Skeletal muscle tissue (tissue), 4 donors: Measurements from ENCODE around the gene LENG8. TPM values are rescaled to one million over a fixed set of nuclear protein-coding genes. Genes with fewer than 3 reads are reported as not detected.
"Not testable (repeated sequence)": the region's sequence is repeated elsewhere in the genome, so short reads cannot be mapped to it uniquely, and the experiment has no call there.

Experiments used
- H3K27ac ChIP-seq: one replicate; pipeline ENCODE4 v1.7.0; 2013; ENCODE audit warnings: mild to moderate bottlenecking, low read depth, low read length, inconsistent platforms
- H3K27me3 ChIP-seq, 3 donors: one replicate each; pipeline ENCODE4 v1.7.0; 2013; ENCODE audit warnings: low read length in 3 of 3; ENCODE audit not compliant: control insufficient read depth in 3 of 3, insufficient read depth in 3 of 3
- H3K36me3 ChIP-seq, 3 donors: one replicate each; pipeline ENCODE4 v1.7.0; 2013; ENCODE audit warnings: low read length in 3 of 3; ENCODE audit not compliant: control insufficient read depth in 3 of 3, insufficient read depth in 3 of 3
- H3K4me1 ChIP-seq, 3 donors: one replicate each; pipeline ENCODE4 v1.7.0; 2013; ENCODE audit warnings: low read length in 3 of 3, mild to moderate bottlenecking in 3 of 3; ENCODE audit not compliant: control insufficient read depth in 3 of 3, insufficient read depth in 3 of 3
- H3K4me3 ChIP-seq, 3 donors: one replicate each; pipeline ENCODE4 v1.7.0; 2013; ENCODE audit warnings: low read length in 3 of 3
- H3K9ac ChIP-seq, 3 donors: one replicate each; pipeline ENCODE4 v1.7.0; 2013; ENCODE audit warnings: low read length in 3 of 3, mild to moderate bottlenecking in 3 of 3, moderate library complexity in 2 of 3, low read depth in 1 of 3
- H3K9me3 ChIP-seq, 3 donors: one replicate each; pipeline ENCODE4 v1.7.0; 2013; ENCODE audit warnings: low read length in 3 of 3; ENCODE audit not compliant: control insufficient read depth in 3 of 3
- total RNA-seq: library from RNA; depleted of rRNA; stranded (reverse); fragments of >200 nt; gene quantifications from one replicate; pipeline ENCODE4 v1.2.3, GENCODE V29; 2014
- donor health status: Osteomylitis.

LENG8 gene
- total RNA-seq, 1 donor from 2014 or later, result 15.1 TPM

DNA sequence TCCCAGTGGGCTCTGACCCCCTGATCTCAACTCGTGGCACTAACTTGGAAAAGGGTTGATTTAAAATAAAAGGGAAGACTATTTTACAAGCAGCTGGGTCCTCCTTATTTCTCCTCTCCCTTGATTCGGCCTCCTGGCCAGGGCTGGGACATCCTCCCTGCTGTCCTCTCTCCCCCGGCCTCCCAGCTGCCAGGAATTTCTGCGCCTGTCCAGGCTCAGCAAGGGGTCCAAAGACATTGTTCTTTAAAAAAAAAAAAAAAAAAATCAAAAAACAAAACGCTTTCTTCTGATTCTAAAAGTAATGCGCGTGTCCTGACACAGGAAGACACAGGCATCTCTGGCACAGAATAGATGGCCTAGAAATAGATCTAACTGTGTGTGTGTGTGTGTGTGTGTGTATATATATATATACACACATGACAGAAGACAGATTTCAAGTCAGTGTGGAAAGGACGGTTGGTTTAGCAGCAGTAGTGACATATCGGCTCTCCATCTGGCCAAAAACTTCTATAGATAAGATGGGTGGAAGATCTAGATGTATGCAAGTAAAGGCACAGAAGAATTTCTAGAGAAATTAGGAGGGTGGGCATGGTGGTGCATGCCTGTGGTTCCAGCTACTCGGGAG lies 12.3 kb upstream of the LENG8 start:
- no peak overlapping the region for H3K27ac ChIP-seq
- no peaks in the 10 kb centered on the region for H3K9me3 ChIP-seq
- peaks cover 3 to 12% (median 9%) of the 10 kb centered on the region in 3 donors for H3K27me3 ChIP-seq
- H3K4me3 ChIP-seq, result no peak overlapping the region
- H3K9ac ChIP-seq, result peak overlapping the region in 1 of 3 donors; percentile 50
- H3K4me1 ChIP-seq, result peaks cover 5 to 24% (median 23%) of the 10 kb centered on the region in 3 donors
- H3K36me3 ChIP-seq, result peaks cover 0 to 2% (median 0%) of the 10 kb centered on the region in 3 donors

- no peak overlapping the region for H3K27ac ChIP-seq
- H3K9ac ChIP-seq, result peak overlapping the region in 1 of 3 donors; percentile 40
- H3K9me3 ChIP-seq, result no peaks in the 10 kb centered on the region
- peaks cover 0 to 2% (median 0%) of the 10 kb centered on the region in 3 donors for H3K36me3 ChIP-seq
- H3K4me1 ChIP-seq, result peaks cover 5 to 23% (median 23%) of the 10 kb centered on the region in 3 donors
- peaks cover 0 to 5% (median 0%) of the 10 kb centered on the region in 3 donors for H3K27me3 ChIP-seq
- H3K4me3 ChIP-seq, result no peak overlapping the region
Observed at GRCh38 chr19:54439174-54439851, 9.7 kb upstream of the LENG8 start.

GRCh38 chr19:54440641-54441040 lies 8.4 kb upstream of the LENG8 start:
- no peaks in the 10 kb centered on the region for H3K27me3 ChIP-seq
- H3K4me3 ChIP-seq, result no peak overlapping the region
- peaks cover 2 to 12% (median 11%) of the 10 kb centered on the region in 3 donors for H3K4me1 ChIP-seq
- no peaks in the 10 kb centered on the region for H3K9me3 ChIP-seq
- no peak overlapping the region for H3K27ac ChIP-seq
- H3K9ac ChIP-seq, result no peak overlapping the region
- peaks cover 6 to 7% (median 6%) of the 10 kb centered on the region in 3 donors for H3K36me3 ChIP-seq

DNA sequence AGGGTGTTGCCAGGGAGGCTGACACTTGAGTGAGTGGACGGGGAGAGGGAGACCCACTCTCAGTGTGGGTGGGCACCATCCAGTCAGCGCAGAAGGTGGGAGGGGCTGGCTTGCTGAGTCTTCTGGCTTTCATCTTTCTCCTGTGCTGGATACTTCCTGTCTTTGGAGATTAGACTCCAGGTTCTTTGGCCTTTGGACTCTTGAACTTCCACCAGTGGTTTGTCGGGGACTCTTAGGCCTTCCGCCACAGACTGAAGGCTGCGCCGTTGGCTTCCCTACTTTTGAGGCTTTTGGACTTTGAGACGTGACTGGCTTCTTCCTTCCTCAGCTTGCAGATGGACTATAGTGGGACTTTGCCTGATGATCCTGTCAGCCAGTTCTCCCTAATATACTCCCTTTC lies 4.3 kb upstream of the LENG8 start:
- Histone ChIP-seq H3K27me3 (no peaks in the 10 kb centered on the region), H3K36me3 (peaks cover 6 to 9% (median 8%) of the 10 kb centered on the region in 3 donors), H3K27ac (no peak overlapping the region), H3K9ac (no peak overlapping the region), H3K9me3 (no peaks in the 10 kb centered on the region), H3K4me1 (peaks cover 6 to 15% (median 9%) of the 10 kb centered on the region in 3 donors), H3K4me3 (no peak overlapping the region)

DNA sequence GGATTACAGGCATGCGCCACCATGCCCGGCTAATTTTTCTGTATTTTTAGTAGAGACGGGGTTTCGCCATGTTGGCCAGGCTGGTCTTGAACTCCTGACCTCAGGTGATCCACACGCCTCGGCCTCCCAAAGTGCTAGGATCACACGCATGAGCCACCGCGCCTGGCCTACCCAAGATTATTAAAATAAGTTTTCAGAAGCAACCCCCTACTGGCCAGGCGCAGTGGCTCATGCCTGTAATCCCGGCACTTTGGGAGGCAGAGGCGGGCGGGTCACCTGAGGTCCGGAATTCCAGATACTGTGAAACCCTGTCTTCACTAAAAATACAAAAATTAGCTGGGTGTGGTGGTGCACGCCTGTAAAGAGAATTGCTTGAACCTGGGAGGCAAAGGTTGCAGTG lies 2.6 kb upstream of the LENG8 start:
- H3K4me3 ChIP-seq, H3K27me3 ChIP-seq, H3K9me3 ChIP-seq, H3K27ac ChIP-seq, H3K9ac ChIP-seq: not testable (repeated sequence)
- peaks cover 22 to 31% (median 25%) of the 10 kb centered on the region in 3 donors for H3K4me1 ChIP-seq
- peaks cover 4 to 14% (median 12%) of the 10 kb centered on the region in 3 donors for H3K36me3 ChIP-seq

GRCh38 chr19:54448040-54448773 lies 792 bp upstream of the LENG8 start:
- Histone ChIP-seq H3K36me3 (peaks cover 20 to 33% (median 31%) of the 10 kb centered on the region in 3 donors), H3K9ac (peak overlapping the region; percentile 95 to 99 (median 97)), H3K4me3 (peak overlapping the region; percentile 97 to 98 (median 97)), H3K4me1 (peaks cover 32 to 44% (median 33%) of the 10 kb centered on the region in 3 donors), H3K9me3 (no peaks in the 10 kb centered on the region), H3K27ac (peak overlapping the region; percentile 98), H3K27me3 (no peaks in the 10 kb centered on the region)

DNA sequence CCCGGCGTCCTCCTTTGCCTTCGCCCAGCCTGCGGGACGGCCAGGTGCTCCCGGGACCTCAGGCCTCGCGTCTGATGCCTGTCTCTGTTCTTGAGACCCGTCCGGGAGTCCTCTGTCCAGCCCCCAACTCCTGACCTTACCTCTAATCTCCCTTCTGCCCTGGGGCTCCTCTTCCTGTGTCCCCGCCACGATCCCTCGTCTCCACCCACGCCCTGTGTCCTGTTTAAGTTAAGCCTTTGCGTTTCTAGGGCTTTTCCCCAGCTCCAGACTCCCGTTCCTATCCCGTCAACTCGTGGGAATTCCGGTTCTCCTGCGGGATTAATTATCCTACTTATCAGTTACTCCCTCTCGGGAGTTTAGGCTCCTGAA lies 686 bp downstream of the LENG8 start:
- peaks cover 33 to 46% (median 43%) of the 10 kb centered on the region in 3 donors for H3K36me3 ChIP-seq
- peak overlapping the region; percentile 95 to 99 (median 97) for H3K9ac ChIP-seq
- no peaks in the 10 kb centered on the region for H3K9me3 ChIP-seq
- peak overlapping the region; percentile 97 to 98 (median 97) for H3K4me3 ChIP-seq
- H3K27me3 ChIP-seq, result no peaks in the 10 kb centered on the region
- H3K27ac ChIP-seq, result peak overlapping the region; percentile 98
- peaks cover 32 to 50% (median 33%) of the 10 kb centered on the region in 3 donors for H3K4me1 ChIP-seq

DNA sequence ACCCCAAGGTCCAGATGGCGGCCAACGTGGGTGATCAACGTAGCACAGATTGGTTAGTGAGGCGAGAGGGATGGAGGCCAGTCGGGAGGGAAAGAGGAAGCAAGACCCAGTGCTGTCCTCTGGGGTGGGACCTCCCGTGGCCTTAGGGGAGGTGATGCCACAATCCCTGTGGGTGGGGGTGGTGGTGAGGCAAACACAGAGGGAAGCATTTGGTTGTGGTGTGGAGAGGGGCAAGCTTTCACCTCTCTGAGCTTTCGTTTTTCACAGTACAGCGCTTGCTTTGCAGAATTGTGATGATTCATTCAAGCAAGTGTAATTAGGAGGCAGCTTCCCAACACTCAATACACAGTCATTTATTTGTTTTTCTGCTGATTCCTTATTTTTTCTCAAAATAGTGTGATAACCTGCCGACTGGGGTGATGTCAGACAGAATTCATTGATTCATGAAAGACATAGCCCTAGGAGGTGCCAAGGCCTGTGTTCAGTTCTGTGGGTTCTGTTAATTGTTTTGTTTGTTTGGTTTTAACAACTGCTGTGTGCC lies 2.4 kb downstream of the LENG8 start:
- Histone ChIP-seq H3K36me3 (peaks cover 47 to 56% (median 54%) of the 10 kb centered on the region in 3 donors), H3K9me3 (no peaks in the 10 kb centered on the region), H3K9ac (peak overlapping the region in 2 of 3 donors; percentile 2 to 57), H3K4me1 (peaks cover 32 to 50% (median 33%) of the 10 kb centered on the region in 3 donors), H3K4me3 (no peak overlapping the region), H3K27ac (no peak overlapping the region), H3K27me3 (no peaks in the 10 kb centered on the region)

- Histone ChIP-seq H3K4me3 (no peak overlapping the region), H3K9me3 (no peaks in the 10 kb centered on the region), H3K4me1 (peaks cover 32 to 50% (median 33%) of the 10 kb centered on the region in 3 donors), H3K27me3 (no peaks in the 10 kb centered on the region), H3K27ac (no peak overlapping the region), H3K36me3 (peaks cover 53 to 61% (median 60%) of the 10 kb centered on the region in 3 donors), H3K9ac (no peak overlapping the region)
Observed at GRCh38 chr19:54451997-54452396, 3.0 kb downstream of the LENG8 start.
